Middle frontal gyrus (tissue), 1 donor: ENCODE data around the gene PTGR1.

Experiments used
- DNase-seq: peaks from one replicate; pipeline ENCODE4 v3.0.0-alpha.2; 2015; ENCODE audit warnings: low spot score; ENCODE audit errors: extremely low spot score

PTGR1 gene

DNA sequence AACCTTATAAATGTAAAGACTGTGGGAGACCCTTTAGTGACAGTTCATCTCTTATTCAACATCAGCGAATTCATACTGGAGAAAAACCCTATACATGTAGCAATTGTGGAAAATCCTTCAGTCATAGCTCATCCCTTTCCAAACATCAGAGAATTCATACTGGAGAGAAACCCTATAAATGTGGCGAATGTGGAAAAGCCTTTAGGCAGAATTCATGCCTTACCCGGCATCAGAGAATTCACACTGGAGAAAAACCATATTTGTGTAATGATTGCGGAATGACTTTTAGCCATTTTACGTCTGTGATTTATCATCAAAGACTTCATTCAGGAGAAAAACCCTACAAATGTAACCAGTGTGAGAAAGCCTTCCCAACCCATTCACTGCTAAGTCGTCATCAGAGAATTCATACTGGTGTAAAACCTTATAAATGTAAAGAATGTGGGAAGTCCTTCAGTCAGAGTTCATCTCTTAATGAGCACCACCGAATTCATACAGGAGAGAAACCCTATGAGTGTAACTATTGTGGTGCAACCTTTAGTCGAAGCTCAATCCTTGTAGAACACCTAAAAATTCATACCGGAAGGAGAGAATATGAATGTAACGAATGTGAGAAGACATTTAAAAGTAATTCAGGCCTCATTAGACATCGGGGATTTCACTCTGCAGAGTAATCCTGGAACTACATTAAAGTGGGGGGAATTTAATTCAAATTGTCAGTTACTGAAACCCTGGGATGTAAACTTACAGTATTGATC is 56.8 kb downstream of the PTGR1 start:
- no peak for DNase-seq

- DNase-seq = no peak
These were observed 66.2 kb downstream of the PTGR1 start for GRCh38 chr9:111533099-111533790.

DNA sequence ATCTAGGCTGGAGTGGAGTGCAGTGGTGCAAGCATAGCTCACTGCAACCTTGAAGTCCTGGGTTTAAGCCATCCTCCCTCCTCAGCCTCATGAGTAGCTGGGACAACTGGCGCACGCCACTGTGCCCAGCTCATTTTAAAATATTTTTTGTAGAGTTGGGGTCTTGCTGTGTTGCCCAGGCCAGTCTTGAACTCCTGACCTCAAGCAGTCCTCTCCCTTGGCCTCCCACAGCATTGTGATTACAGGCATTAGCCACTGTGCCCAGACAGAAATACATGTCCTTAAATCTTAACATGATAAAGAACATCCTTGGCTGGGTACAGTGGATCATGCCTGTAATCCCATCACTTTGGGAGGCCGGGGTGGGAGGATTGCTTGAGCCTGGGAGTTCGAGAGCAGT is 67.7 kb downstream of the PTGR1 start:
- no peak for DNase-seq

DNA sequence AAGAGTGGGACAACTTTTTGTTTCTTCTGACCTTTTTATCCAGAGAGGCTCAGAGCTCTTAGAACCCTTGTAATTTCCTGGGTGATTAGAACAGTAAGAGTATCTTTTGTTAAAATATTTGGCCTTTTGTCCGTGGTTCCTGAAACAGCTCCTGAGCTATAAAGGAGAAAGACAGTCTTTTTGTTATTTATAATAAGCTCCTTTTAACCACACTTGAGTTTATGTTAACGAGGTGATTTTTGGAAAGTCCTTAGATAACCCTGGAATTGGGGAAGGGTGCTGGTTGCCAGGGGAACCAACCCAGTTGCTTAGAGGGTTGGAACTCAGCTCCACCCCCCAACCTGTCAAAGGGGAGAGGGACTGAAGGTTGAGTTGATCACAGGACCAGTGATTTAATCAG is 69.7 kb downstream of the PTGR1 start:
- no peak for DNase-seq

DNA sequence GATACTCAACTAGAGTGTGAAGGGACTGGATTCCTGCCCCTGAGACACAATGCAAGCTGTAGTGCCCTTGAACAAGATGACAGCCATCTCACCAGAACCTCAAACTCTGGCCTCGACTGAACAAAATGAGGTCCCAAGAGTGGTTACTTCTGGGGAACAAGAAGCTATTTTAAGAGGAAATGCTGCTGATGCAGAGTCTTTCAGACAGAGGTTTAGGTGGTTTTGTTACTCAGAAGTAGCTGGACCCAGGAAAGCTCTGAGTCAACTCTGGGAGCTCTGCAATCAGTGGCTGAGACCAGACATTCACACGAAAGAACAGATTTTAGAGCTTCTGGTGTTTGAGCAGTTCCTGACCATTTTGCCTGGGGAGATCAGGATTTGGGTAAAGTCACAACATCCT is 72.1 kb downstream of the PTGR1 start:
- no peak for DNase-seq

- peak; percentile 90 for DNase-seq
These were observed 74.1 kb downstream of the PTGR1 start, which contains the start of gene ZNF483 for GRCh38 chr9:111525056-111525977. Gene ZNF483 (plus strand): TSS chr9:111525179. CDS start chr9:111527396, 2,217 bp downstream.

- no peak for DNase-seq
These were observed 74.8 kb downstream of the PTGR1 start for GRCh38 chr9:111524731-111525055.

GRCh38 chr9:111516061-111516465 is 83.4 kb downstream of the PTGR1 start:
- DNase-seq = no peak

GRCh38 chr9:111514967-111515366 is 84.5 kb downstream of the PTGR1 start:
- no peak for DNase-seq
